IMR-90 (cell line): ENCODE data around the gene PSD2.

Source experiments
- MXI1 ChIP-seq: IDR thresholded peaks from 2 replicates; pipeline ENCODE4 v1.6.1; 2012; ENCODE audit warnings: low read depth, mild to moderate bottlenecking, low read length, moderate library complexity, borderline replicate concordance
- SMC3 ChIP-seq: fragments of 150-350 bp; IDR thresholded peaks from 2 replicates; pipeline ENCODE4 v1.6.1; 2016; ENCODE audit warnings: low read depth, mild to moderate bottlenecking, antibody characterized with exemption, low read length, moderate library complexity
- TF ChIP-seq, protein P1 (sequence below): conservative IDR thresholded peaks from 2 replicates; pipeline ENCODE4 v1.5.1; 2012; ENCODE audit warnings: mild to moderate bottlenecking, low read depth, low read length, improper control_type of control experiment

DNA sequence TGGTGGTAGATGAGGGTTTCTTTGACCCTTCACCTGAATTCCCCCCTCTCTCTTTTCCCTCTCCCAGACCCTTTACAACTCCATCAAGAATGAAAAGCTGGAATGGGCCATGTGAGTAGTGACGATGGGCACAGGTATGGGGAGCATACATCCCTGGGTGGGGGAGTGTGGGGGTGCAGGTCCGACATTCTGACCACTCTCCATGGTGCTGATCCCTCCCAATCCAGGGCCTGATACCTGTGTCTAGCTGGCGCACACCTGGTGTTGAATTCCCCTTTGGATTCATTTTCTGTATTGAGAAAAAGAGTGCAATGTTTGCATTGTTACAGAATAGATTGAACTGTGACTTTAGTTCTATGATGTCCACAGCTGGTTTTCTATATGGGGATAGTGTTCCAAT, 40.0 kb downstream of the PSD2 start:
- TF ChIP-seq SMC3 = no peak
- TF ChIP-seq, protein P1, sequence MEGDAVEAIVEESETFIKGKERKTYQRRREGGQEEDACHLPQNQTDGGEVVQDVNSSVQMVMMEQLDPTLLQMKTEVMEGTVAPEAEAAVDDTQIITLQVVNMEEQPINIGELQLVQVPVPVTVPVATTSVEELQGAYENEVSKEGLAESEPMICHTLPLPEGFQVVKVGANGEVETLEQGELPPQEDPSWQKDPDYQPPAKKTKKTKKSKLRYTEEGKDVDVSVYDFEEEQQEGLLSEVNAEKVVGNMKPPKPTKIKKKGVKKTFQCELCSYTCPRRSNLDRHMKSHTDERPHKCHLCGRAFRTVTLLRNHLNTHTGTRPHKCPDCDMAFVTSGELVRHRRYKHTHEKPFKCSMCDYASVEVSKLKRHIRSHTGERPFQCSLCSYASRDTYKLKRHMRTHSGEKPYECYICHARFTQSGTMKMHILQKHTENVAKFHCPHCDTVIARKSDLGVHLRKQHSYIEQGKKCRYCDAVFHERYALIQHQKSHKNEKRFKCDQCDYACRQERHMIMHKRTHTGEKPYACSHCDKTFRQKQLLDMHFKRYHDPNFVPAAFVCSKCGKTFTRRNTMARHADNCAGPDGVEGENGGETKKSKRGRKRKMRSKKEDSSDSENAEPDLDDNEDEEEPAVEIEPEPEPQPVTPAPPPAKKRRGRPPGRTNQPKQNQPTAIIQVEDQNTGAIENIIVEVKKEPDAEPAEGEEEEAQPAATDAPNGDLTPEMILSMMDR = no peak
- no peak for TF ChIP-seq MXI1
